Measurements from ENCODE around the gene SUMO4. TPM values are rescaled to one million over a fixed set of nuclear protein-coding genes. Genes with fewer than 3 reads are reported as not detected.

The SUMO4 gene
- total RNA-seq (2022; extraction: Qiagen RNA extraction): 0.11 TPM in 1 of 5 replicates, not detected in the others

GRCh38 chr6:149400050-149400449, at the start of gene SUMO4:
Gene SUMO4, plus strand, starts transcription at chr6:149400262. Its CDS starts 130 bp downstream, at chr6:149400392.

Other genes starting within 250 kb of the SUMO4 start
- gene TAB2, start 82.5 kb upstream of the SUMO4 start, total RNA-seq (2022; extraction: Qiagen RNA extraction): 20.6 to 31.5 TPM (median 24.0 TPM) in 5 replicates
- gene ZC3H12D, start 84.8 kb downstream of the SUMO4 start, total RNA-seq (2022; extraction: Qiagen RNA extraction): 0.06 to 0.40 TPM (median 0.10 TPM) in 5 replicates
- gene PPIL4, start 145.8 kb downstream of the SUMO4 start, total RNA-seq (2022; extraction: Qiagen RNA extraction): 11.6 to 23.4 TPM (median 14.2 TPM) in 5 replicates
- 24.7 to 33.7 TPM (median 26.1 TPM) in 5 replicates for gene GINM1, start 166.1 kb downstream of the SUMO4 start, total RNA-seq (2022; extraction: Qiagen RNA extraction)
- 9.4 to 12.9 TPM (median 10.7 TPM) in 5 replicates for gene KATNA1, start 248.5 kb downstream of the SUMO4 start, total RNA-seq (2022; extraction: Qiagen RNA extraction)